ENCODE data around the gene CPTP. TPM values are rescaled to one million over a fixed set of nuclear protein-coding genes. Genes with fewer than 3 reads are reported as not detected.

CPTP gene
- 13.0 and 20.4 TPM in 2 replicates for total RNA-seq

GRCh38 chr1:1324524-1325287 is at the start of gene CPTP, which contains the start of gene INTS11:
CPTP (plus strand) TSS chr1:1324802; CDS start chr1:1326911, 2,109 bp downstream.
INTS11 (minus strand) TSS chr1:1324660; CDS start chr1:1324608, 52 bp downstream.
- DNase-seq (ENCODE audit: low read depth): peak; percentile 75

GRCh38 chr1:1274931-1275431 is 49.6 kb upstream of the CPTP start:
- no peak for DNase-seq (ENCODE audit: low read depth)

GRCh38 chr1:1275836-1276235 is 48.8 kb upstream of the CPTP start:
- no peak for DNase-seq (ENCODE audit: low read depth)

- DNase-seq (ENCODE audit: low read depth): no peak
Measured at GRCh38 chr1:1278620-1279019, 46.0 kb upstream of the CPTP start.

- no peak for DNase-seq (ENCODE audit: low read depth)
Measured at GRCh38 chr1:1279028-1279427, 45.6 kb upstream of the CPTP start.

- no peak for DNase-seq (ENCODE audit: low read depth)
Measured at GRCh38 chr1:1280782-1281481, 43.7 kb upstream of the CPTP start.

- peak; percentile 63 for DNase-seq (ENCODE audit: low read depth)
Measured at GRCh38 chr1:1281533-1282321, 42.9 kb upstream of the CPTP start.

GRCh38 chr1:1282998-1283397 is 41.6 kb upstream of the CPTP start:
- no peak for DNase-seq (ENCODE audit: low read depth)

- DNase-seq (ENCODE audit: low read depth): peak; percentile 43
Measured at GRCh38 chr1:1283821-1284220, 40.8 kb upstream of the CPTP start.

GRCh38 chr1:1284221-1285101 is 40.1 kb upstream of the CPTP start:
- DNase-seq (ENCODE audit: low read depth): no peak

- no peak for DNase-seq (ENCODE audit: low read depth)
Measured at GRCh38 chr1:1285102-1285571, 39.5 kb upstream of the CPTP start.

GRCh38 chr1:1285611-1286311 is 38.8 kb upstream of the CPTP start:
- no peak for DNase-seq (ENCODE audit: low read depth)

- DNase-seq (ENCODE audit: low read depth): no peak
Measured at GRCh38 chr1:1286313-1287261, 38.0 kb upstream of the CPTP start.

GRCh38 chr1:1287288-1288110 is 37.1 kb upstream of the CPTP start:
- no peak for DNase-seq (ENCODE audit: low read depth)

- DNase-seq (ENCODE audit: low read depth): no peak
Measured at GRCh38 chr1:1290238-1290731, 34.3 kb upstream of the CPTP start.

- no peak for DNase-seq (ENCODE audit: low read depth)
Measured at GRCh38 chr1:1291023-1291528, 33.5 kb upstream of the CPTP start.

GRCh38 chr1:1291548-1292441 is 32.8 kb upstream of the CPTP start:
- peak; percentile 63 for DNase-seq (ENCODE audit: low read depth)
